Esophagus squamous epithelium (tissue), 4 donors: ENCODE data around the gene PDSS1.

Source experiments
- CTCF ChIP-seq, 6 experiments: fragments of 450-650 bp in 4 of 6; fragments of 200-600 bp in 2 of 6; sonication (generic) in 2 of 6; IDR thresholded peaks; one replicate each; pipeline ENCODE4 v1.5.1; 2016 to 2019; ENCODE audit warnings: antibody characterized with exemption in 6 of 6, mild to moderate bottlenecking in 4 of 6, moderate library complexity in 4 of 6
- POLR2A ChIP-seq, 4 donors: fragments of 450-650 bp; IDR thresholded peaks; one replicate each; pipeline ENCODE4 v1.6.1; 2017; ENCODE audit warnings: antibody characterized with exemption in 4 of 4, mild to moderate bottlenecking in 4 of 4, moderate library complexity in 3 of 4

GRCh38 chr10:26733750-26734568 is 36.5 kb downstream of the PDSS1 start:
- TF ChIP-seq POLR2A (IDR thresholded peaks at IDR 0.05) (no peak), CTCF (IDR thresholded peaks at IDR 0.05) (no peak)
